A673 (cell line): ENCODE results near the gene DNPH1.

Experiments used
- CTCF ChIP-seq: fragments of 300-800, 200-600 bp; sonication (generic); conservative IDR thresholded peaks from 2 replicates; pipeline ENCODE4 v1.5.1; 2017; ENCODE audit warnings: low read depth, mild to moderate bottlenecking, antibody characterized with exemption, low read length, moderate library complexity, mixed read lengths
- EZH2 ChIP-seq: fragments of 200-600 bp; sonication (generic); IDR thresholded peaks from 2 replicates; pipeline ENCODE4 v1.6.1; 2017; ENCODE audit warnings: borderline replicate concordance, low read depth, mild to moderate bottlenecking, mixed read lengths, antibody characterized with exemption, low read length; ENCODE audit not compliant: poor library complexity, severe bottlenecking

GRCh38 chr6:43186706-43187105 lies 42.6 kb downstream of the DNPH1 start:
- no peak for TF ChIP-seq CTCF
- no peak for TF ChIP-seq EZH2
